Measurements from ENCODE around the gene PDIA5.

The PDIA5 gene

DNA sequence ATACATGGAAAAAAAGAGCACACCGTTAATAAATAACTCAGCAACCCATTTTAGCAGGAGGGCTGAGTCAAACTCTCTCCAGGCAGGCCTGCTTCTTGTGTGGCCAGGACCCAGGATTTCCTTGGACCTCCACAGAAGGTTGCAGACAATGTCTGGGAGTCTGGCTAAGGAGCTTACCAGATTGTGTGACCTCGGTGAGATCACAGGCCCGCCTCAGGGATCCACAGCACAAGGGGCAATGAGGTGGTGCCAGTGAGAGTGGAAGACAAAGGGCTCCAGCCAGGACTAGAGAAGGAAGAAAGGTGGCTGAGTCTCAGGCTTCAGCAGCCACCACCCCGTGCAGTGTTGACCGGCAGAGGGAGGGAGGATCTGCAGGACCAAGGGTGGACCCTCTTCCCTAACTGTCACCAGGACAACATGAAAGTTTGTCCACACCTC is 102.7 kb downstream of the PDIA5 start:
- DNase-seq (ENCODE audit: low spot score): no peak

DNA sequence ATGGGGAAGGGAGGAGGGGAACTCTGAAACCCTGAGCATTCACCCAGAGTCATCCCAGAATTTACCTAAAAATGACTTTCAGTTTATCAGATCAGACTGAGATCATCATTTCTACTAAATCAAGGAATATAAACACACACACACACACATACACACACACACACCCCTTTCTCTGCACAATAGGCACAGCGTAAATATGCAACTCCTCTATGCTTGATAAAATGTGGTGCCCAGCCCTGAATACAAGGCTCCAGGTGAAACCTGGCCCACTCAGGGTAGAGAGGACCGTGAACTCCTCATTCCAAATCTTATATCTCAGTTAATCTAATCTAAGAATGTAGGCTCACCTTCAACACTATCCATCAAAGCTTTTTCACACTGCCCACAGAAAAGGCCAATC is 103.1 kb downstream of the PDIA5 start:
- no peak for DNase-seq (ENCODE audit: low spot score)

GRCh38 chr3:123180791-123181190 is 114.0 kb downstream of the PDIA5 start:
- no peak for DNase-seq (ENCODE audit: low spot score)

- no peak for DNase-seq (ENCODE audit: low spot score)
Measured at GRCh38 chr3:123186695-123187094, 119.9 kb downstream of the PDIA5 start.

DNA sequence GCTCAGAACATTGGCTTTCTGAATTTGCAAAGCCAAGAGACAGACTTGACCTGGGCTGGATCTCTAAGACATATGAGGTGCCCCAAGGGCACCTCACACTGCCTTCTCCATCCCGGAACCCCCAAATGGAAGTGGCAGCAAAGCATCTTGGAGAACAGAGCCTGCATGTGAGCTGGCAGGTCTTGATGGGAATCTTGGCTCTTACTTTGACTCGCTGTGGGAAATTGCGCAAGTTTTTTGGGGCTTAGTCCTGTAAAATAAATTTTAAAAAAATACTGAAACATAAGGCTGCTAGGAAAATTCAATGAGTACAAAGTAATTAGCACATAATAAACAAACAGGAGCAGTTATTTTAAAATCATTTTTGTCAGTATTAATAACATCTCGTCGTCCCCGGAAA is 121.2 kb downstream of the PDIA5 start:
- DNase-seq (ENCODE audit: low spot score): no peak

DNA sequence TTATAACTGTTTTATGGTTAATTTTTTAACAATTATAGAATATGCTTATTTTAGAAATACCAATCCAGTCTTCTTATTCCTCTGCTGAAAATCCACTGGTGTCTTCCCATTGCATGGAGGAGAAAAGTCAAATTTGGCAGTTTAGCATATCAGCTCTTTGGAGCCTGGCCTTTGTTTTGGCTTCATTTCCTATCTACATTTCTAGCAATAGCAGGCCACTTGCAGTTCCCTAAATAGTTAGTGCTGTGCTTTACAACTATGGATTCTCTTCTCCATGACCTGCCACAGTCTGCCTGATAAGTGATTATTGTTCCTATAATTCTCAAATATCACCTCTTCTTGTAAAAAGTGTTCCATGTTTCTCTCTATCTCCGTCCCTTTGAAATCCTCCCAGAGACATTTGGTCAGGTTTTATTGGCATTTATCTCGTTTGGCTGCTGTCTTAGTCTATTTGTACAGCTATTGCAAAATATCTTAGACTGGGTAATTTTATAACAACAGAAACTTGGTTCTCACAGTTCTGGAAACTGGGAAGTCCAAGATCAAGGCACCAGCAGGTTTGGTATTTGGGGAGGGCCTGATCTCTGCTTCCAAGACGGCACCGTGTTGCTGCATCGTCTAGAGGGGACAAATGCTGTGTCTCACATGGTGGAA is 126.8 kb downstream of the PDIA5 start:
- DNase-seq (ENCODE audit: low spot score): no peak

GRCh38 chr3:123194552-123194951 is 127.7 kb downstream of the PDIA5 start:
- DNase-seq (ENCODE audit: low spot score): no peak

GRCh38 chr3:123198372-123198771 is 131.5 kb downstream of the PDIA5 start:
- DNase-seq (ENCODE audit: low spot score): no peak

DNA sequence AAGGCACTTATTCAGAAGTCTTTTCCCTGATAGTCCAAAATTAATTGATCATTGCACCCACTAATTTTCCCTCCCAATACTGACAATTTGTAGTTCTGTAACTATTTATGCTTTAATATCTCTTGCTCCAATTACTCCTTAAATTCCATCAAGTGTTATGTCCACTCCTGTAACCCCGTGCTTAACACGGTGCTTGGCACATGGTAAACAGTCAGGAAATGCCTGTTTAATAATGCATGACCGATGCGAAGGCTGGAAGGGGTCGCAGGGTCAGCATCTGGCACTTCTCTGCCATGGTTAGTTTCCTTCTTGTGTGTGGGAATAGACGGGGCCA is 134.4 kb downstream of the PDIA5 start:
- no peak for DNase-seq (ENCODE audit: low spot score)

- DNase-seq (ENCODE audit: low spot score): peak; percentile 96
Measured at GRCh38 chr3:123201557-123202427, 135.0 kb downstream of the PDIA5 start, which contains the start of gene SEC22A. TSS of gene SEC22A (plus strand) at chr3:123201943. CDS start at chr3:123209218, 7,275 bp downstream.

- no peak for DNase-seq (ENCODE audit: low spot score)
Measured at GRCh38 chr3:123202451-123202850, 135.6 kb downstream of the PDIA5 start.

Measured in SW480 (cell line).